GM12865 (cell line): ENCODE results near the gene PLBD2.

Source experiments
- DNase-seq: peaks from one replicate; pipeline ENCODE4 v3.0.0; 2010; ENCODE audit warnings: low read depth
- H3K4me3 ChIP-seq: 2 replicates; pipeline ENCODE4 v1.5.1; 2011; ENCODE audit warnings: mild to moderate bottlenecking, low read depth, low read length, control low read depth
- CTCF ChIP-seq: IDR thresholded peaks from 2 replicates; pipeline ENCODE4 v1.5.1; 2011; ENCODE audit warnings: low read length, control low read depth, low read depth, inconsistent platforms; ENCODE audit not compliant: insufficient read depth; ENCODE audit errors: missing control alignments

Gene PLBD2

DNA sequence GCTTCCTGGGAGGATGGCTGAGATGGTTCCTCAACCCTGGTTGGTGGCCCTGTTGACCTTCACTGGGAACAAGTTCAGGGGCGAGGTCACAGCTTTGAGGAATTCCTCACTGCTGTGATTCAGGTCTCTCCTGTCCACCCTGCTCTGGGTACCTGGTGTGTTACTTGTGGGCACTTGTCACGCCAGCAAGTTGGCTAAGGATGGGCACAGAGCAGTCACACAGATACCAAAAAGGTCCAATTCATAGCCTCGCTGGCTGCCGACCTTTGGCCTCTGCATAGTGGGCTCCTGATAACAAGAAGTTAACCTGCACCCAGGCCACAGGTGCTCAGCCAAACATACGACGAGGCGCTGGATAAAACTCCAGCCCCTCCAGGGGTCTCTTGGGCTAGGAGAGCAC is 34.1 kb downstream of the PLBD2 start:
- TF ChIP-seq CTCF: no peak
- DNase-seq: no peak
- H3K4me3 ChIP-seq: no peak overlapping the region

DNA sequence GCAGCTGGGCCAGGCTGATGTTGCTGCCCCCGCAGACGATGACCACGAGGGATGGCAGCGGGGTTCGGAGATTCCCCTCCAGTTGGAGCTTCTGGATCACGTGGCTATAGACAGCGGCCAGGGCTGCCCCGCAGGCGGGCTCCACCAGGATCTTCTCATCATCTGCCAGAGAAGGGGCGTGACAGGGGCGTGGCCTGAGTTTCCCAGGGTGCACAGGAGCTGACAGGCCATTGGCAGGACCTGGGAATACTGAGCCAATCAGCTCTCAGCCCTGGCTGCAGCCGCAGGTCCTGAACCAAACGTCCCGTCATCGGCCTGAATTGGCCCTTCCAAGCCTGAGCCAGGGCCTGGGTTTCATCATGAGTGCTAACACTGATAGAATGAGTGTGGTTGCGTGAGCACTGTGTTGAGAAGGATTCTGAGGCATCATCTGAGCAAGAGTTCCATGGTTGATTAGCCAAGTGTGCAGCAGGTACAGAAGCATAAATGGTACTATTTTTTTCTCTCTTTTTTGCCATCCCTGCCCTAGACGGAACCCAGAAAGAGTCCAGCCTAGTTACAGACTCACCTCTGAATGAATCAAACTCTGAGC is 34.7 kb downstream of the PLBD2 start:
- no peak overlapping the region for H3K4me3 ChIP-seq
- DNase-seq: peak; percentile 76
- no peak for TF ChIP-seq CTCF

GRCh38 chr12:113393749-113394148 is 35.4 kb downstream of the PLBD2 start:
- H3K4me3 ChIP-seq: no peak overlapping the region
- no peak for DNase-seq
- TF ChIP-seq CTCF: no peak

DNA sequence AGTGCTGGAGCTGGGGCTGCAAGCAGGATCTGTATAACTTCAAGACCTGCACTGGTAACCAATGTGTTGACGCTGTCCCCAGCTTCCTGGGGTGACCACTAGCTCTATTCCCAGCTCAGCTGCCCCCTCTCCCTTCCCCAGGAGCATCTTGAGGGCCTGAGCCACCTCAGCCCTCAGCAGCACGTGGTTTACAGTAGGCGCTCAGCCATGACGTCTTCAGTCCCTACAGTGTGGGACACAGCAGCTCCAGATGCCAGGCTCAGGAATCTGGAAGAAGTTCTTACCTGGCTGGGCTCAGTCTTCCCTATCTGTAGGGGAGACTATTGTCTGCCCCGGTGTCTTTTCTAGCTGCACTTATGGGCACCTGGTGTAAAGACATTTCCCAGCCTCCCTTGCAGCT is 36.7 kb downstream of the PLBD2 start:
- H3K4me3 ChIP-seq: no peak overlapping the region
- no peak for TF ChIP-seq CTCF
- no peak for DNase-seq

DNA sequence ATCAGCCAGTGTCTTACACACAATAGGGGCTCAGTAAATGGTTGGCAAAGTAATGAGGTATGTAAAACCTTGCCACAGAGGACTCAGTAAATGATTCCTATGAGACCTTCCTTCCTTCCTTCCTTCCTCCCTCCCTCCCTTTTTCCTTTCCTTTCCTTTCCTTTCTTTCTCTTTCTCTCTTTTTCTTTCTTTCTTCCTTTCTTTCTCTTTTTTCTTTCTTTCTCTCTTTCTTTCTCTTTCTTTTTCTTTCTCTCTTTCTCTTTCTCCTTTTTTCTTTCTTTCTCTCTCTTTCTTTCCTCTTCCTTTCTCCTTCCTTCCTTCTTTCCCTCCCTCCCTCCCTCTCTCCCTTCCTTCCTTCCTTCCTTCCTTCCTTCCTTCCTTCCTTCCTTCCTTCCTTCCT is 37.8 kb downstream of the PLBD2 start:
- TF ChIP-seq CTCF: no peak
- H3K4me3 ChIP-seq: no peak overlapping the region
- DNase-seq: no peak

DNA sequence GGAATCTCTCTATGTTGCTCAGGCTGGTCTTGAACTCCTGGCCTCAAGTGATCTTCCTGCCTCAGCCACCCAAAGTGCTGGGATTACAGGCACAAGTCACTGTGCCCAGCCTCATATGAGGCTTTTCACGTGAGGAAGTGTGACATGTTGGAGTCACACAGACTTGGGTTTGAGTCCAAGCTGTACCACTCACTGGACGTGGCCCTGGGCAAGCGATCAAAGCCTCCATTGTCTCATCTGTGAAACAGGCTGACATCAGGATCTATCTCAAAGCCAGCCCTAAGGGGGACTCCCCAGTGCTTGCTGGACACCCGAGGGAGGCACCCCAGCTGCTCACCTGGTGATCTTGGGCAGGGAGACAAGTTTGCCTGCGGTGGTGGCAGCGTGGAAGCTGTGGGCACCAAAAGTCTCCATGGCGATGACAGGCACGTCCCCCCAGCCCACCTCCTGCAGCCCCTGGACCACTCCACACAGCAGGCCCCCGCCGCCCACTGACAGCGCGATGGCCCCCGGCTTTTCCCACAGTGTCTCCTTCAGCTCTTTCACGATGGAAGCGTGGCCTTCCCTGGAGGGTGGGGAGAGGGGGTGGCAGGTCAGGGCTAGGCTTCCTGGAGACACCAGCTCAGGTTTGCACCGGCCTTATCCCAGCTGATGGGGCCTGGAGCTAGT is 38.6 kb downstream of the PLBD2 start:
- no peak overlapping the region for H3K4me3 ChIP-seq
- no peak for DNase-seq
- no peak for TF ChIP-seq CTCF

DNA sequence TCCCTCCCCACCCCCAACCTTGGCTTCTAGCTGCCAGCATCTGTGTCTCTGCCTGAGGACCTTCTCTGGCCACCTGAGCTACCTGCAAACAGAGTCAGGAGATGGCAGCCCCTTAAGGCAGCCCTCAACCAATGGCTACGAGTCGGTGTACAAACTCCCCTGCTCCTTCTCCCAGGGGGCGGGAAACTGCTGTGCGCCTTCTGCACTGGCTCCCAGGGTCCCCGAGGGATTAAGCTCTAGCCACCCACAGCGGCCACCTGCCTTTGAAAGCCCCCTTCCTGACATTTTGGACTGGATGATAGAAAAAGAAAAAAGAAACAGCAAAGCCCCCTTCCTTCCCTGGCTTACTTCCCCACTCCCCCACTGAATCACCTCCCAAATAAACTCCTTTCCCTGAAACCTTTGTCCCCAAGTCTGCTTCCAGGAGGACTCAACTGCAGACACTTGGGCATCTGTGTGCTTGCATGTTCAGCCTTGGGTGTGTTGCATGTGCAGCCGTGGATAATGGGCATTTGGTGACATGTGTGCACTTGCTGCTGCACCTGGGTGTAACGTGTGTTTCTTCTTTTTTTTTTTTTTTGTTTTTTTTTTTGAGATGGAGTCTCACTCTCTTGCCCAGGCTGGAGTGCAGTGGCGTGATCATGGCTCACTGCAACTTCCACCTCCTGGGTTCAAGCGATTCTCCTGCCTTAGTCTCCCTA is 39.3 kb downstream of the PLBD2 start:
- no peak for TF ChIP-seq CTCF
- no peak for DNase-seq

More for the DNA sequence above, 39.3 kb downstream of the PLBD2 start:
- H3K4me3 ChIP-seq: no peak overlapping the region
